ENCODE results near the gene LIPI.

The LIPI gene

DNA sequence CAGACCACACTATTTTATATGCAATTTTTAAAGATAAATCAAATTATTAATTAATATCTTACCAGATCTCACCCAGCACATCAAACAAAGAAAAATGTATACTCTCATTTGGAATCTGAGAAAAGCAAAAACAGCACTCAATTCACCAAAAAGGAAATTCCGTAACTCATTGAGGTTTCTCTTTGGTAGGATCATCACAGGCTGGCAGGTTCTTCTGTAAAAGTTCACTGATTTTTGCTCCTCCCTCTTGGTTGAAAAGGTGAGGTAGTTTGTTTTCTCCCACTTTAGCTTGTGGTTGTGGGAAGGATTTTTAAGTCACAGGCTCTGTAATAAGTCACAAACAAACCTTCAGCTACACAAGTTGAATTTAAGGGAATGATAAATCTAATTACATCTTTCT, at the start of gene LIPI:
Gene LIPI (minus strand): TSS at position 218 of the 400 bp plus-strand sequence. CDS start 110 bp downstream, at position 108.
- H3K79me2 ChIP-seq (ENCODE audit: insufficient read depth, low read length) = no peaks in the 10 kb centered on the region
- TF ChIP-seq CTCF (IDR thresholded peaks at IDR 0.05; ENCODE audit: insufficient read depth, low read length, poor library complexity, severe bottlenecking) (no peak), EZH2phosphoT487 (conservative IDR thresholded peaks at IDR 0.05; ENCODE audit: low read length) (no peak)
- H3K9me3 ChIP-seq (ENCODE audit: insufficient read depth, low read length) = no peaks in the 10 kb centered on the region
- no peaks in the 10 kb centered on the region for H3K9me2 ChIP-seq (replicated peaks; ENCODE audit: insufficient read depth, low read length)
- no peak within 1 kb of the TSS for H2AFZ ChIP-seq (ENCODE audit: low read depth, low read length, severe bottlenecking)
- H3F3A ChIP-seq (ENCODE audit: insufficient read depth) = no peaks in the 10 kb centered on the region
- no peak within 1 kb of the TSS for H3K4me3 ChIP-seq (ENCODE audit: insufficient read depth, low read length, poor library complexity, severe bottlenecking)
- H3K4me2 ChIP-seq (ENCODE audit: low read depth, low read length, poor library complexity, severe bottlenecking) = no peak within 1 kb of the TSS
- H3K9ac ChIP-seq (ENCODE audit: low read length) = no peak within 1 kb of the TSS
- H3K36me3 ChIP-seq (ENCODE audit: low read length) = no peaks in the 10 kb centered on the region
- H3K27ac ChIP-seq (ENCODE audit: low read depth, low read length) = no peak within 1 kb of the TSS
- no peaks in the 10 kb centered on the region for H4K20me1 ChIP-seq (ENCODE audit: low read depth, low read length)
- H3K27me3 ChIP-seq (ENCODE audit: low read length) = no peaks in the 10 kb centered on the region

DNA sequence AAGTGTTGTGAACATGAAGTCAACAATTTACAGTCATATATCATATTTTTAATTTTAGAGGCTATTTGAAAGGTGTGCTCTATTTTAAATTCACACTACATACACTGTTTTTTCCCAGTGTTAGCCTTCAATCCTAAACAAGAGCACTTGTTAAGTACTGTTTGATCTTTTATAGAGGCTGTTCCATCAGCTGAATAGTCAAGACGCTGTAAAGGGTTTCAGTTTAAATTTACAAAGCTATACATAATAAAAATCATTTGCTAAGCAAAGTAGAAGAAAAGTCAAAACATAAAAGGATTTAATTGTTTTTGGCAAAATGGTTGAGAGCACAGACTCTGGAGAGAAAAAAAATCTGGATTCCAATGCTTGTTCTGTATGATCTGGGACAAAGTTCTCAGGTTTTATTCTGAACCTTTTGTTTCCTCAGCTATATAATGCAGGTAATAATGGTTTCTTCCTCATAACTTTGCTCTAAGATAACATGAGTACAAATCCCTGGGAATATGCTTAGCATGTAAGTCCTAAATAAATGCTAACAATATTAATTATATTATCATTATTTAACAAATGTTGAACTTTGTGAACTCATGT, 49.5 kb upstream of the LIPI start:
- Histone ChIP-seq H4K20me1 (ENCODE audit: low read depth, low read length) (no peaks in the 10 kb centered on the region), H3K9me2 (replicated peaks; ENCODE audit: insufficient read depth, low read length) (no peaks in the 10 kb centered on the region), H3K27ac (ENCODE audit: low read depth, low read length) (no peak overlapping the region), H3F3A (ENCODE audit: insufficient read depth) (no peaks in the 10 kb centered on the region), H3K36me3 (ENCODE audit: low read length) (no peaks in the 10 kb centered on the region; the same call in 1 of the 2 replicates), H2AFZ (ENCODE audit: low read depth, low read length, severe bottlenecking) (no peak overlapping the region), H3K4me3 (ENCODE audit: insufficient read depth, low read length, poor library complexity, severe bottlenecking) (no peak overlapping the region), H3K9me3 (ENCODE audit: insufficient read depth, low read length) (no peaks in the 10 kb centered on the region), H3K79me2 (ENCODE audit: insufficient read depth, low read length) (no peaks in the 10 kb centered on the region), H3K27me3 (ENCODE audit: low read length) (no peaks in the 10 kb centered on the region), H3K4me2 (ENCODE audit: low read depth, low read length, poor library complexity, severe bottlenecking) (no peak overlapping the region), H3K9ac (ENCODE audit: low read length) (no peak overlapping the region)
- TF ChIP-seq EZH2phosphoT487 (conservative IDR thresholded peaks at IDR 0.05; ENCODE audit: low read length) (no peak), CTCF (IDR thresholded peaks at IDR 0.05; ENCODE audit: insufficient read depth, low read length, poor library complexity, severe bottlenecking) (no peak)

GRCh38 chr21:14259747-14260146, 49.0 kb upstream of the LIPI start:
- Histone ChIP-seq H3K36me3 (ENCODE audit: low read length) (no peaks in the 10 kb centered on the region; the same call in 1 of the 2 replicates), H3K4me2 (ENCODE audit: low read depth, low read length, poor library complexity, severe bottlenecking) (no peak overlapping the region), H3K9me2 (replicated peaks; ENCODE audit: insufficient read depth, low read length) (no peaks in the 10 kb centered on the region), H4K20me1 (ENCODE audit: low read depth, low read length) (no peaks in the 10 kb centered on the region), H3K79me2 (ENCODE audit: insufficient read depth, low read length) (no peaks in the 10 kb centered on the region), H3K27me3 (ENCODE audit: low read length) (no peaks in the 10 kb centered on the region), H3K9me3 (ENCODE audit: insufficient read depth, low read length) (no peaks in the 10 kb centered on the region), H3F3A (ENCODE audit: insufficient read depth) (no peaks in the 10 kb centered on the region), H3K9ac (ENCODE audit: low read length) (no peak overlapping the region), H3K4me3 (ENCODE audit: insufficient read depth, low read length, poor library complexity, severe bottlenecking) (no peak overlapping the region), H2AFZ (ENCODE audit: low read depth, low read length, severe bottlenecking) (no peak overlapping the region), H3K27ac (ENCODE audit: low read depth, low read length) (no peak overlapping the region)
- TF ChIP-seq CTCF (IDR thresholded peaks at IDR 0.05; ENCODE audit: insufficient read depth, low read length, poor library complexity, severe bottlenecking) = peak; percentile 38
- no peak for TF ChIP-seq EZH2phosphoT487 (conservative IDR thresholded peaks at IDR 0.05; ENCODE audit: low read length)
